ENCODE data around the gene PGAM2.

DNA sequence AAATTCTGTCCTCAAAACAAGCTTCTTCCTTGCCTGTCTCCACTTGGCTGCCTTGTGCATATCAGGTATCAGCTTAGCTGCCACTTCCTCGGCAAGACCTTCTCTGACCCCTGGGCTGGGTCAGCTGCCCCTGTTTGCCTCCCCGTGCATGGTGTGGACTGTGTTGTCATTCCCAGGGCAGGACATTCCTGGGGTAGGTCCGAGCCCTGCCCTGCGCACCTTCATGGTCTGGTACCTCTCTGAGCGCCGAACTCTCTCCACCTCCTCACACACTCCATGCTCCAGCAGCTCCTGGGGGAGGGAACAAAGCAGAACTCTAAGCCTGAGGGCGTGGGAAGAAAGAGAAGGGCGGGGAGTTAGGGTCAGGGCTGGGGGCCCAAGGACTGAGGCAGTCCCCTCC is 13.2 kb upstream of the PGAM2 start:
- TF ChIP-seq TAF1 (CRISPR knock-in tag; IDR thresholded peaks at IDR 0.05) (no peak), POLR2AphosphoS5 (IDR thresholded peaks at IDR 0.05; ENCODE audit: low read depth, low read length) (no peak)
- TF ChIP-seq, protein P1, sequence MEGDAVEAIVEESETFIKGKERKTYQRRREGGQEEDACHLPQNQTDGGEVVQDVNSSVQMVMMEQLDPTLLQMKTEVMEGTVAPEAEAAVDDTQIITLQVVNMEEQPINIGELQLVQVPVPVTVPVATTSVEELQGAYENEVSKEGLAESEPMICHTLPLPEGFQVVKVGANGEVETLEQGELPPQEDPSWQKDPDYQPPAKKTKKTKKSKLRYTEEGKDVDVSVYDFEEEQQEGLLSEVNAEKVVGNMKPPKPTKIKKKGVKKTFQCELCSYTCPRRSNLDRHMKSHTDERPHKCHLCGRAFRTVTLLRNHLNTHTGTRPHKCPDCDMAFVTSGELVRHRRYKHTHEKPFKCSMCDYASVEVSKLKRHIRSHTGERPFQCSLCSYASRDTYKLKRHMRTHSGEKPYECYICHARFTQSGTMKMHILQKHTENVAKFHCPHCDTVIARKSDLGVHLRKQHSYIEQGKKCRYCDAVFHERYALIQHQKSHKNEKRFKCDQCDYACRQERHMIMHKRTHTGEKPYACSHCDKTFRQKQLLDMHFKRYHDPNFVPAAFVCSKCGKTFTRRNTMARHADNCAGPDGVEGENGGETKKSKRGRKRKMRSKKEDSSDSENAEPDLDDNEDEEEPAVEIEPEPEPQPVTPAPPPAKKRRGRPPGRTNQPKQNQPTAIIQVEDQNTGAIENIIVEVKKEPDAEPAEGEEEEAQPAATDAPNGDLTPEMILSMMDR (CRISPR knock-in tag; IDR thresholded peaks at IDR 0.05): no peak

All from HepG2 (cell line).